ENCODE measurements around the gene CFAP57.

CFAP57 gene

DNA sequence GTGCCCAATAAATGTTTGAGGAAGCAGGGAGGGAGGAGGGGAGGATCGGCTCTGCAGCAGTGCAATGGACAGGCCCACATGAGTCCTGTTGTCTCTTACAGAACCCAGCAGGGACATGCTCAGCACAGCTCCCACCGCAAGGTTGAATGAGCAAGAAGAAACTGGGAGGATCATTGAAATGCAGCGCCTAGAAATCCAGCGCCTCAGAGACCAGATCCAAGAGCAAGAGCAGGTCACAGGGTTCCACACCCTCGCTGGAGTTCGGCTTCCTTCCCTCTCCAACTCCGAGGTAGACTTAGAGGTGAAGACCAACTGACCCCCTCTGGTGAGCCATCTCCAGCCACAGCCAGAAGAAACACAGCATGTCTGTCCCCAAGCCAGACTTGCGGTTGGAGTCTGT lies 81.7 kb downstream of the CFAP57 start:
- no peak for DNase-seq (ENCODE audit: low read depth in 3 of 3, low spot score in 1 of 3)

DNA sequence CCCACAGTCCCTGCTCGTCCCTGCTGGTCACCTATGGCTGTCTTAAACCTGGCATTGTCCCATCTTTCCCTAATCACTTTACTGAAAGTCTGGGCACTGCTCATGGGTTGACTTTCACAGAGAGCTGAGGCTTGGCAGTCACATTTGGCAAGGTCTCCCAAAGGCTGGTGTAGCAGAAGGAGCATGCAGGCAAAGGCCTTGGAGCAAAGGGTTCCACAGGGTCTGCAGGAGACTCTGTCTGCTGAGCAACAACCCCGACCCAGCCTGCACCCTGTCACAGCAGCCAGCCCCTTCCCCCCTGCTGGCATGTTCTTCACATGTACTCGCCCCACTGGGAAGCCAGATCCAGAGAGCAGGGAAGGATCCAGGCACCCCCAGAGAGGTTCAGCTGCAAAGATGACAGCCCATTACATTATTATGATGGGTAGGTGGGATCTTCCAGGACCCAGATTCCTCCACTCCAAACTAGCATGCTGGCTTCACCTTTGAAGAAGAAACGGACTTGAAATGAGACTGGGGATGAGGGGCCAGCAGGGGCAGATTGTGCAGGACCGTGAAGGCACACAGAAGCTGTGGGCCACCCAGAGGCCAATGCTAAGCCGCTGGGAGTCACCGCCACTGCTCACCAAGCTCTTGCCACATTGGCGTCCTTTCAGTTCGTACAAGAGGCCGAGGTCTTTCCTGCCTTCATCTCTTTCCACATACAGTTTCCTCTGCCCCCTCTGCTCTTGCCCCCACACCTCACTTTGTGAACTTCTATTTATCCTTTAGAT lies 83.5 kb downstream of the CFAP57 start:
- no peak for DNase-seq (ENCODE audit: low read depth in 3 of 3, low spot score in 1 of 3)

DNA sequence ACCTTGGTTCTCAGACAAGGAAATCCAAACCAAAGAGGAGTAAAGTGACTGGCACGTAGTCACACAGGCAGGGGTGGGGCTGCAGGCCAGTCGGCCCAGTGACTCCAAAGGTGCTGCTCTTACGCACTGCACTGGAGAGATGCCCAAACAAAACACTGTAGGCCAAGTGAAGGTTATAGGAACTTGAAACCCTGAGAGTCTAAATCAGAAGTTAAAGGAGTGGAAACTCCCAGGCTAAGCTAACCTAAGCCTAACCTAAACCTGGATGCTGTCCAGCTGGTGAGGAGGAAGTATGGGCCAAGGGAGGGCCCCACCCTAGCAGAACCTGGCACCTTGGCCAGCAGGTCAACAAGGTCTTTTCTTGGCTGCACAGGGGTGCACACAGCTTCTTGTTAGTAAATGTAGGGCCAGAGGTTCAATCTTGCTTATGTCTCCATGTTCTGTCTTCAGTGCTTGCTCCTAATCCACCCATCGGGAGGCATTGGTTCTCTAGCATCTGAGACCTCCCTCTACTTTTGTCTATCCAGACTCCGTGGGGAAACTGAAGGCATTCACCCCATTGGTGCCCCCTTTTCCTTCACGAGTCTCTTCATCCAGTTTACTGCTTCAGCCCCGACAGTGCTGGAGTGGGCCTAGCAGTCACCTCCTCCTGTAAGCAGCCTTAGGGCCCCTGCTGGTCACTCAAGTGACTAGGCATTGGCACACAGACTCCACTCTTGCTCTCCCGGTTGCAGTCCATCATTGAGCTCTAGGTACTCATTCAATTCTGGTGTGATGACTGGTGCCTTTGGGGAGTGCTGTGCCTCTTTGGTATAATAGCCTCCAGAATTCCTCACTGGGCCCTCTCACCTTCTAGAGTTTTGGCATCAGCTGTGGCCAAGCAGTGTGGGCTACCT lies 84.8 kb downstream of the CFAP57 start:
- no peak for DNase-seq (ENCODE audit: low read depth in 3 of 3, low spot score in 1 of 3)

- DNase-seq (ENCODE audit: low read depth in 3 of 3, low spot score in 1 of 3), result no peak
Observed at GRCh38 chr1:43258370-43258769, 86.2 kb downstream of the CFAP57 start.

DNA sequence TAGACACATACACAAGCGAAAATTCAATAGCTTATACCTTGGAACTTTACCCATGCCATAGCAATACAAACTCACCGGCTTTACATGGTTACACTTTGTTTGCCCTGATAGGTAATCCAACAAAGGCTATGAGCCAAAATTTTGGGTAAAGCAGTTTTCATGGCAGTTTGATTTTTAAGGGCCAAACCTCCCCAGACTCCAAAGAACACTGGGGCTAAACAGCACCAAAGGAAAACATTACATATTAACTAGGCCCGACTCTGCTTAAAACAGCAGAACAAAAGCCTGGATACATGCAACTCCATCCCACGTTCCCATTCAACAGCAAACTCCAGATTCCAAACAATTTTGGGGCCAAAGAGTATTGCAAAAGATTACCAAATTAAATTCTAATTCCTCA lies 93.3 kb downstream of the CFAP57 start:
- DNase-seq (ENCODE audit: low read depth in 3 of 3, low spot score in 1 of 3), result no peak

DNA sequence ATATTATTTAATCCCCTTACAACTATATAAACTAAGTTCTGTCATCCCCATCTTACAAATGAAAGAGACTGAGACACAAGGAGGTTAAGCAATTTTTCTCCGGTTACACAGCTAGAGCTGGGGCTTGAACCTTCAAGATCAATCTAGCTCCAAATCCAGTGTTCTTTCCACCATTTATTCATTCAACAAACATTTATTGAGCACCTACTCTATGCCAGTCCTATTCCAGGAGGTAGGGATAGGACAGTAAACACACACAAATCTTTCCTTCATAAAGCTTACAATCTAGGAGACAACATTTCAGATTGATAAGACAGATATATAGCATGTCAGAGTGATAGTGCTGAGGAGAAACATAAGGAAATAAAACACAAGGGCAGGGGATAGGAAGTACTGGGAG lies 94.8 kb downstream of the CFAP57 start:
- DNase-seq (ENCODE audit: low read depth in 3 of 3, low spot score in 1 of 3), result no peak

GRCh38 chr1:43267291-43267805 lies 95.2 kb downstream of the CFAP57 start:
- no peak for DNase-seq (ENCODE audit: low read depth in 3 of 3, low spot score in 1 of 3)

- no peak for DNase-seq (ENCODE audit: low read depth in 3 of 3, low spot score in 1 of 3)
Observed at GRCh38 chr1:43267818-43268425, 95.8 kb downstream of the CFAP57 start.

DNA sequence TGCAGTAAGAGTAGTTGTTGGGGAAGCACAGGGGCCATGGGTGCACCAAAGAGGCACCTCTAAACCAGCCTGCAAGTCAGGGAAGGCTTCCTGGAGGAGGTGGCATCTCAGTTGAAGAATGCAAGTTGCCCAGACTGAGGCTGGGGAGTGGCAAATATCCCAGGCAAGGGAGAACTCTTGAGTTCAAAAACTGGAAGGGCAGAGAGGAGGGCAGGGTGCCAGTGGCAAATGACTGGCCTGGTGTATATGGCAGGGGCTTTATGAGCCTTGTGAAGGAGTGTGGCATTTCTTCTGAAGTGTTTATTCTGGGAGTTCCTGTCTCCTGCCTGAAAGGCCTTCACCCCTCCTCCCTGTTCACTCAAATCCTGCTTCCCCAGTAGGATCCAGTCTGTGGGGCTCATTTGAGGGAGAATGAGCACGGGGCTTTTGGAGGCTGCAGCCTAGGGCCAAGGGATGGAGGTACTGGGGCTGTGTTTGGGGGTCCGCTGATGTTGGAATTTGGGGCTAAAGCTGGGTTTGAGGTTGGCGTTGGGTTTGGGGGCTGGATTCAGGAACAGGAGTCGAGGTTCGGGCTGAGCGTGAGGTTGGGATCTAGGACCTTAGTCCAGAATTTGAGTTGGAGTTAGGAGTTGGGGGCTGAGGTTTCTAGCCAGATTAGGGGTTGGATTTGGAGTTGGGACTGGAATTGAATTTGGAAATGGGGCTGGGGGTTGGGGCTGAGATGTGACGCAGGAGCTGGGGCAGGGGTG lies 97.7 kb downstream of the CFAP57 start, which contains the start of gene TMEM125:
TSS of gene TMEM125 (plus strand) at position 357 of the 749 bp plus-strand sequence. CDS start 2,740 bp downstream, outside the sequence.
- no peak for DNase-seq (ENCODE audit: low read depth in 3 of 3, low spot score in 1 of 3)

DNA sequence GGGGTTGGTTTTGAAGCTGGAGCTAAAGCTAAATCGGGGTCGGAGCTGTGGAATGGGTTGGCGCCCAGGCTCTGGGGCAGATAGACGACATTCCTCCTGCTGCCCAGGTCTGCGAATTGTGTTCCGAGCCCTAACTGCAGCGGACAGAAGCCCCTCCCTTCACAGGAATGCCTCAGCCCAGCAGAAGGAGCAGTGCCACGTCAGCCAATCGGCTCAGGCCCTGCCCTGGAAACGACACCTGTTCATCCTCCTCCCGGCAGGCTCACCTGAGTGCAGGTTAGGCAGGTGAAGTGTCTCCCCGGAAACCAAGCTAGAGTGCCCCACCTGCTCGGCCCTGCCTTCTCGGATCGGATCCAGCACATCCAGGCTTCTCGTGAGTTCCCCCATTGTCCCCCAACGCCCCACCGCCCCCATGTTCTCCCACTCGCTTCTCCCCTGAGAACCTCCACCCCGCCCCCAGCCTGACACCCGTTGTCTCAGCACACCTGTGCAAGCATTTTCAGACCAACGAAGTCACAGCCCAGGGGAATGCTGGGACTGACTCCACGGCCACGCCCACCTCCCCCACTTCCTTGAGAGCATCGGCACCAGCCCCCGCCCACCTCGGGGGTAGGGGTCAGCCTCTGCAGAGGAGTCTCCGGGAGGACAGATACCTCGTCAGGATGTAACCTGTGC lies 98.4 kb downstream of the CFAP57 start:
- DNase-seq (ENCODE audit: low read depth in 3 of 3, low spot score in 1 of 3), result no peak

- DNase-seq (ENCODE audit: low read depth in 3 of 3, low spot score in 1 of 3), result no peak
Observed at GRCh38 chr1:43271186-43272118, 99.3 kb downstream of the CFAP57 start.

- DNase-seq (ENCODE audit: low read depth in 3 of 3, low spot score in 1 of 3), result no peak
Observed at GRCh38 chr1:43272161-43272560, 100.0 kb downstream of the CFAP57 start.

GRCh38 chr1:43272576-43273571 lies 100.7 kb downstream of the CFAP57 start:
- no peak for DNase-seq (ENCODE audit: low read depth in 3 of 3, low spot score in 1 of 3)

DNA sequence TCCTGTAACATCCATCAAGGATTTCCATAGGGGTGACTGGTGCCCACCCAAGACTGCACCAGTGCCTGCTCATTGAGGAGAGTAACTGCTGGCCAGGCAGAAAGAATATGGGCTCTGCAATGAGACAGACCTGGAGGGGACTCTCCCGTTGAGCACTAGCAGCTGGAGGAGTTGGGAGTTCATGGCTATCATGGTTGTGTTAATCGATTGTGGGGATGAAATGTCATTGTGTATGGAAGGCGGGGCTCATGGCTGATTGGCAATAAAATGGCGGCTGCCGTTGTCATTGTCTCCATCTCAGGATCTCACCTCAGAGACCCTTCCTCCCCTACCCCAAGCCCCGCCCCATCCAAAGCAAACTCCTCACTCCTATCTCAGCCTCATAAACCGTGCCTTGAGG lies 101.6 kb downstream of the CFAP57 start:
- DNase-seq (ENCODE audit: low read depth in 3 of 3, low spot score in 1 of 3), result no peak

DNA sequence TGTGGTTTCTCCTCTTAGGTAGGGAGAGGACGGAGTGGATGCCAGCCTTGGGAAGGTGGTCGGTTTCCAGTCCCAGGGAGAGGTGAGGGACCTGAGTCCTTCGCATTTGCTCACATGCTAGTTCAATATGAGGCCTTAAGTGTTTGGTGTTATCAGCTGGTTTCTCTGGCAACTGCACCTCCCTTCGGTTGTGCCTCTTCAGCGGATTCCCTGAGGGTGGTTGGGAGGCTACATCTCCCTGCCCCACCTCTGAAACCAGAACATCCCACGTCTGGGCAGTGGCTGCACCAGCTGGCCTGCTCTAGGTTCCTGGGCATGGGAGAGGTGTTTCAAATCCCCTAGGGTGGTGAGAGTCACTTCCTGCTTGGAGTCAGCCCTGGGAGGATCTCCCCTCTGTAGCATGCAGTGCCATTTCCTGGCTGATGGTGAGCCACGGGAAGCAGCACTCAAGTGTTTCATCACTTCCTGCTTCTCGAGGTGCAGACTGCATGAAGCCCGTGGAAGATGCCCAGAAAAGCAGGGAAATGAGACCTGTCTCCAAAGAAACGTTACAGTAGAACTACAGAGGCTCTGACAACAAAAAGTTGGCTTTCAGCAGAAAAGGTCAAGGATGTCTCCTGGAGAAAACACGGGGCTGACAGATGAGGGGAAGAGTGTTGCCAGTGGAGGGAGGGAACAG lies 102.1 kb downstream of the CFAP57 start:
- DNase-seq (ENCODE audit: low read depth in 3 of 3, low spot score in 1 of 3), result no peak

DNA sequence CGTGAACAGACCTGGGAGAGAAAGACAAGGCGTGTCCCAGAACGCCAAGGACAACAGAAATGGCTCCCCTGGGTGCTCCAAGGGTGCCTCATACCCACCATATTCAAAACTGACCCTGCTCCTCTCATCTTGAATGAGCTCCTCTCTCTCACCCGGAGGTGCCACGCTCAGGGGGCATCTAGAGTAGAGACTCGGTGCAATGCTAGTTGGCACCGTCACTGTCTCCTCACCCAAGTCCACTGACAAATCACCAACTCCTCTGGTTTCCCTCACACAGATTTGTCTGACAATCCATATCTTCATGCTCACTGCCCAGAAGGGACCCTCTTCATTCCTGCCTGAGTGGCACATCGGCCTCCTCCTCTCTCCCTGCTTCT lies 102.7 kb downstream of the CFAP57 start:
- DNase-seq (ENCODE audit: low read depth in 3 of 3, low spot score in 1 of 3), result no peak

- no peak for DNase-seq (ENCODE audit: low read depth in 3 of 3, low spot score in 1 of 3)
Observed at GRCh38 chr1:43275826-43276620, 103.9 kb downstream of the CFAP57 start.
